Thoracic aorta (tissue), 2 donors: ENCODE data around the gene MOCS3. TPM values are rescaled to one million over a fixed set of nuclear protein-coding genes. Genes with fewer than 3 reads are reported as not detected.

Source experiments
- ATAC-seq: fragments of 150-250 bp; one replicate; pipeline ENCODE4 v1.8.0; 2017; ENCODE audit warnings: low read depth; ENCODE audit not compliant: insufficient number of reproducible peaks, low FRiP score
- DNase-seq: peaks from one replicate; pipeline ENCODE4 v3.0.0-alpha.2; 2020; ENCODE audit warnings: low spot score
- H3K27ac ChIP-seq, 2 donors: fragments of 200-600 bp; sonication (generic); 1 replicate in 1 of 2; 2 replicates in 1 of 2; pipeline ENCODE4 v1.5.1; 2016; ENCODE audit warnings: mild to moderate bottlenecking in 2 of 2, moderate library complexity in 2 of 2
- H3K27me3 ChIP-seq: fragments of 200-600 bp; sonication (generic); replicated peaks from 2 replicates; pipeline ENCODE4 v1.6.0; 2016; ENCODE audit warnings: mild to moderate bottlenecking; ENCODE audit not compliant: insufficient read depth
- H3K36me3 ChIP-seq: fragments of 200-600 bp; sonication (generic); one replicate; pipeline ENCODE4 v1.5.1; 2016
- H3K4me1 ChIP-seq, 2 donors: fragments of 200-600 bp; sonication (generic); 1 replicate in 1 of 2; 2 replicates in 1 of 2; pipeline versions ENCODE4 v1.5.1 to v1.6.0; 2016; ENCODE audit warnings: low read depth in 2 of 2, mild to moderate bottlenecking in 1 of 2; ENCODE audit not compliant: control insufficient read depth in 1 of 2
- H3K4me3 ChIP-seq: fragments of 200-600 bp; sonication (generic); 2 replicates; pipeline ENCODE4 v1.5.1; 2016; ENCODE audit warnings: mild to moderate bottlenecking
- H3K9me3 ChIP-seq: fragments of 200-600 bp; sonication (generic); 2 replicates; pipeline ENCODE4 v1.5.1; 2016
- total RNA-seq, 2 donors: library from RNA; depleted of rRNA; stranded (reverse); fragments of >200 nt; gene quantifications; one replicate each; pipeline versions ENCODE4 v1.1.0 to v1.2.3, GENCODE V29; 2016
- TF ChIP-seq, protein P1 (sequence below): fragments of 200-600 bp; sonication (generic); IDR thresholded peaks from one replicate; pipeline ENCODE4 v1.5.1; 2019; ENCODE audit warnings: antibody characterized with exemption

Gene MOCS3
- total RNA-seq, 2 donors from 2014 or later = 4.2 to 5.3 TPM

- H3K27me3 ChIP-seq = no peaks in the 10 kb centered on the region
- TF ChIP-seq, protein P1, sequence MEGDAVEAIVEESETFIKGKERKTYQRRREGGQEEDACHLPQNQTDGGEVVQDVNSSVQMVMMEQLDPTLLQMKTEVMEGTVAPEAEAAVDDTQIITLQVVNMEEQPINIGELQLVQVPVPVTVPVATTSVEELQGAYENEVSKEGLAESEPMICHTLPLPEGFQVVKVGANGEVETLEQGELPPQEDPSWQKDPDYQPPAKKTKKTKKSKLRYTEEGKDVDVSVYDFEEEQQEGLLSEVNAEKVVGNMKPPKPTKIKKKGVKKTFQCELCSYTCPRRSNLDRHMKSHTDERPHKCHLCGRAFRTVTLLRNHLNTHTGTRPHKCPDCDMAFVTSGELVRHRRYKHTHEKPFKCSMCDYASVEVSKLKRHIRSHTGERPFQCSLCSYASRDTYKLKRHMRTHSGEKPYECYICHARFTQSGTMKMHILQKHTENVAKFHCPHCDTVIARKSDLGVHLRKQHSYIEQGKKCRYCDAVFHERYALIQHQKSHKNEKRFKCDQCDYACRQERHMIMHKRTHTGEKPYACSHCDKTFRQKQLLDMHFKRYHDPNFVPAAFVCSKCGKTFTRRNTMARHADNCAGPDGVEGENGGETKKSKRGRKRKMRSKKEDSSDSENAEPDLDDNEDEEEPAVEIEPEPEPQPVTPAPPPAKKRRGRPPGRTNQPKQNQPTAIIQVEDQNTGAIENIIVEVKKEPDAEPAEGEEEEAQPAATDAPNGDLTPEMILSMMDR = no peak
- no peak overlapping the region for H3K4me3 ChIP-seq
- DNase-seq = no peak
- H3K27ac ChIP-seq = no peak overlapping the region
- no peaks in the 10 kb centered on the region for H3K9me3 ChIP-seq
- ATAC-seq = no peak
- no peaks in the 10 kb centered on the region for H3K4me1 ChIP-seq
- H3K36me3 ChIP-seq = peaks cover 70% of the 10 kb centered on the region
Observed at GRCh38 chr20:50948132-50948785, 10.4 kb upstream of the MOCS3 start.

- TF ChIP-seq, protein P1 = no peak
- H3K27ac ChIP-seq = no peak overlapping the region
- peaks cover 29% of the 10 kb centered on the region for H3K36me3 ChIP-seq
- H3K4me3 ChIP-seq = no peak overlapping the region
- H3K9me3 ChIP-seq = no peaks in the 10 kb centered on the region
- DNase-seq = no peak
- H3K27me3 ChIP-seq = no peaks in the 10 kb centered on the region
- no peak for ATAC-seq
- peaks cover 20 to 26% of the 10 kb centered on the region in 2 donors for H3K4me1 ChIP-seq
Observed at GRCh38 chr20:50953196-50953595, 5.4 kb upstream of the MOCS3 start.

DNA sequence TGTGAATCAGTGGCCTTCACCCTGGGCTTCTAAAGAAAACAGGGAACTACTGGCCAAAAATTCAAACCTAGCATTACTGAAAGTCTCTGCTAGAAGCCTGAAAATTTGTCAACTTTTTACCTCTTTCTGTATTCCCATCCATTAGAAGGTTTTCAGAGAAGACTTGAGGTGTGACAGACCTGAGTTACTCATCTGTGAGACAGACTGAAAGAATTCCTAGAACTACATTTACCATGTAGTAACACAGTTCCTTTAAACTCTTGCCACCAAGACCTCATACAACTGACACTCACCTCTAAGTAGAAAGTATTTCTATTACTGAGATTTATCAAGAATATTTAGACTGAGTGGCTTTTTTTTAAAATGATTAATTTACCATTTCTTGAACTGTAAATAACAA is 4.8 kb upstream of the MOCS3 start:
- ATAC-seq (no peak), DNase-seq (no peak)
- no peak overlapping the region for H3K27ac ChIP-seq
- TF ChIP-seq, protein P1 = no peak
- H3K4me3 ChIP-seq = no peak overlapping the region
- H3K4me1 ChIP-seq = peaks cover 20 to 26% of the 10 kb centered on the region in 2 donors
- no peaks in the 10 kb centered on the region for H3K27me3 ChIP-seq
- peaks cover 23% of the 10 kb centered on the region for H3K36me3 ChIP-seq
- no peaks in the 10 kb centered on the region for H3K9me3 ChIP-seq

DNA sequence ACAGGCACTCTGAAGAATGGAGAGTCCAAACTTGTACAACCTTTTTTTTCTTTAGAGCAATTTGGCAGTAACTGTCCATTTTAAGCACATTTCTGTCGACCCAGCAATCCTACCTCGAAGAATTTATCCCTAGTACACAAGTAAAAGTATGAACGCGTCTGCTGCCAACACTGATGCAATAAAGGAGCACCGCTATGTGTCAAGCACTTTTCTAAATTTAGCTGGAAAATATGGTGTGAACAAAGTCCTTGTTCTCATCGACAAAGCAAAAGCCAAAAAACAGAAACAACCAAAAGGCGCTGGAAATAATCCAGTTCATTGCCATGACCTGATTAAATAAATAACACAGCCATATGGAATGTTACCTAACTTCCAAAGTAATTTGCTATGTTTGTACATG is 1.3 kb upstream of the MOCS3 start:
- DNase-seq (no peak), ATAC-seq (no peak)
- TF ChIP-seq, protein P1 = no peak
- peaks cover 38 to 46% of the 10 kb centered on the region in 2 donors for H3K4me1 ChIP-seq
- no peaks in the 10 kb centered on the region for H3K27me3 ChIP-seq
- peak overlapping the region; percentile 93 for H3K27ac ChIP-seq
- peak overlapping the region; percentile 82 for H3K4me3 ChIP-seq
- H3K36me3 ChIP-seq = peaks cover 12% of the 10 kb centered on the region
- H3K9me3 ChIP-seq = no peaks in the 10 kb centered on the region

DNA sequence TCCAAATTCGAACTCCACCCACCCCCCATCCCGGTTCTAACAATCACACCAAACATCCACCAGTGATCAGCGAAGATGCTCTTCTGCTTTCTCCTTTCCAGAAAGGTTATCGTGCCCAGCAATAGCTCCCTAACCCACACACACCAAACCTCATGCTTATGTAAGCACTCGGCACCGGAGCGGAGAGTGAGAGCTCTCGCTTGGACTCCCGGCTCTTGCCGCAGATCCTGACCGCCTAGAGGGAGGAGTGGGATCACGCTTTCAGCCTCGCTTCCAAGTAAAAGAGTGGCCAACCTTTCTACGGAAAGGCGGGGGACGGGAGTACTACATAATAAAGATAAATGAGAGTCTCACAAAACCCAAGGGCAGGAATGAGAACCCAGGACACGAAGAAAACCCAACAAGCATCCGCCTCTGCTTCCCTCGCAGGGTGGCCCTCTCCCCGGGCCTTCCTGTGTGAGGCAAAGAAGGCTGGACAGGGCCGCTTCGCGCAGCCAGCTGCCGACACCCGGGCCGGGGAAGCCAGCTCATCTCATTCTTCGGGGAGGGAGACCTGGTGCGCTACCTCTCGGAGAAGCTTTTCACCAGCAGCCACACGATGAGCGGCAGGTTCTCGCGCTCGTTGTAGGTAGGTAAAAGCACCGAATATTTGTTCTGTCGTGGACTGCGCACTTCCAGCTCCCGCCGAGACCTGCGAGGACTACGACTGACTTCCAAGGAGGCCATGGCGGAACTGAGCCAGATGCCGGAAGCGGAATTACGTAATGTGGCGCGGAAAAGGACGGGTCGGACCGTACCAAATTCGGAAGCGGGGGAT is 612 bp upstream of the MOCS3 start, which contains the start of gene DPM1:
DPM1 (minus strand) TSS at position 735 of the 817 bp plus-strand sequence; CDS start at position 726, 9 bp downstream.
- ATAC-seq = peak; percentile 91
- Histone ChIP-seq H3K36me3 (peaks cover 12% of the 10 kb centered on the region), H3K4me1 (peaks cover 38 to 46% of the 10 kb centered on the region in 2 donors)

More for the DNA sequence above, 612 bp upstream of the MOCS3 start, which contains the start of gene DPM1:
- TF ChIP-seq, protein P1 = no peak
- H3K27ac ChIP-seq = peak within 1 kb of the TSS; percentile 93
- peak within 1 kb of the TSS; percentile 82 for H3K4me3 ChIP-seq
- DNase-seq = peak; percentile 50
- no peaks in the 10 kb centered on the region for H3K27me3 ChIP-seq
- H3K9me3 ChIP-seq = no peaks in the 10 kb centered on the region
